ENCODE data around the gene DMPK.

DMPK gene

GRCh38 chr19:45782820-45783785 lies 813 bp upstream of the DMPK start:
- peak overlapping the region in 1 of 2 donors; percentile 81 for H3K4me3 ChIP-seq (ENCODE audit: low read depth in 1 of 2, low read length in 2 of 2)
- peaks cover 8 to 44% of the 10 kb centered on the region in 2 donors for H3K4me1 ChIP-seq (ENCODE audit: control insufficient read depth in 1 of 2, insufficient read depth in 2 of 2, low read length in 2 of 2)
- peak overlapping the region; percentile 83 for H3K27ac ChIP-seq (ENCODE audit: low read length)
- H3K9me3 ChIP-seq (ENCODE audit: control insufficient read depth in 1 of 2, low read length in 2 of 2) = no peaks in the 10 kb centered on the region
- H3K27me3 ChIP-seq (ENCODE audit: low read depth, low read length) = no peaks in the 10 kb centered on the region
- peaks cover under 1 to 21% of the 10 kb centered on the region in 2 donors for H3K36me3 ChIP-seq (ENCODE audit: control insufficient read depth in 1 of 2, insufficient read depth in 2 of 2, low read length in 2 of 2)

- no peaks in the 10 kb centered on the region for H3K27me3 ChIP-seq (ENCODE audit: low read depth, low read length)
- H3K9me3 ChIP-seq (ENCODE audit: control insufficient read depth in 1 of 2, low read length in 2 of 2) = no peaks in the 10 kb centered on the region
- H3K4me3 ChIP-seq (ENCODE audit: low read depth in 1 of 2, low read length in 2 of 2) = peak overlapping the region; percentile 62 to 81
- peaks cover 14 to 28% of the 10 kb centered on the region in 2 donors for H3K36me3 ChIP-seq (ENCODE audit: control insufficient read depth in 1 of 2, insufficient read depth in 2 of 2, low read length in 2 of 2)
- peak overlapping the region; percentile 37 for H3K27ac ChIP-seq (ENCODE audit: low read length)
- H3K4me1 ChIP-seq (ENCODE audit: control insufficient read depth in 1 of 2, insufficient read depth in 2 of 2, low read length in 2 of 2) = peaks cover 8 to 44% of the 10 kb centered on the region in 2 donors
Measured at GRCh38 chr19:45781214-45782161, 802 bp downstream of the DMPK start.

GRCh38 chr19:45780448-45781213 lies 1.7 kb downstream of the DMPK start:
- Histone ChIP-seq H3K27ac (ENCODE audit: low read length) (peak overlapping the region; percentile 54), H3K9me3 (ENCODE audit: control insufficient read depth in 1 of 2, low read length in 2 of 2) (no peaks in the 10 kb centered on the region), H3K4me3 (ENCODE audit: low read depth in 1 of 2, low read length in 2 of 2) (peak overlapping the region; percentile 62 to 81), H3K36me3 (ENCODE audit: control insufficient read depth in 1 of 2, insufficient read depth in 2 of 2, low read length in 2 of 2) (peaks cover 14 to 20% of the 10 kb centered on the region in 2 donors), H3K27me3 (ENCODE audit: low read depth, low read length) (no peaks in the 10 kb centered on the region), H3K4me1 (ENCODE audit: control insufficient read depth in 1 of 2, insufficient read depth in 2 of 2, low read length in 2 of 2) (peaks cover 8 to 44% of the 10 kb centered on the region in 2 donors)

GRCh38 chr19:45780146-45780447 lies 2.2 kb downstream of the DMPK start:
- Histone ChIP-seq H3K27me3 (ENCODE audit: low read depth, low read length) (no peaks in the 10 kb centered on the region), H3K27ac (ENCODE audit: low read length) (peak overlapping the region; percentile 54), H3K9me3 (ENCODE audit: control insufficient read depth in 1 of 2, low read length in 2 of 2) (no peaks in the 10 kb centered on the region), H3K4me1 (ENCODE audit: control insufficient read depth in 1 of 2, insufficient read depth in 2 of 2, low read length in 2 of 2) (peaks cover 8 to 44% of the 10 kb centered on the region in 2 donors), H3K36me3 (ENCODE audit: control insufficient read depth in 1 of 2, insufficient read depth in 2 of 2, low read length in 2 of 2) (peaks cover 14 to 20% of the 10 kb centered on the region in 2 donors), H3K4me3 (ENCODE audit: low read depth in 1 of 2, low read length in 2 of 2) (peak overlapping the region; percentile 62 to 81)

GRCh38 chr19:45779231-45780145 lies 2.8 kb downstream of the DMPK start:
- peak overlapping the region; percentile 62 to 81 for H3K4me3 ChIP-seq (ENCODE audit: low read depth in 1 of 2, low read length in 2 of 2)
- peaks cover 8 to 44% of the 10 kb centered on the region in 2 donors for H3K4me1 ChIP-seq (ENCODE audit: control insufficient read depth in 1 of 2, insufficient read depth in 2 of 2, low read length in 2 of 2)
- H3K9me3 ChIP-seq (ENCODE audit: control insufficient read depth in 1 of 2, low read length in 2 of 2) = no peaks in the 10 kb centered on the region
- H3K27ac ChIP-seq (ENCODE audit: low read length) = peak overlapping the region; percentile 54
- H3K27me3 ChIP-seq (ENCODE audit: low read depth, low read length) = no peaks in the 10 kb centered on the region
- peaks cover 14 to 20% of the 10 kb centered on the region in 2 donors for H3K36me3 ChIP-seq (ENCODE audit: control insufficient read depth in 1 of 2, insufficient read depth in 2 of 2, low read length in 2 of 2)

GRCh38 chr19:45778010-45778661 lies 4.2 kb downstream of the DMPK start:
- Histone ChIP-seq H3K4me1 (ENCODE audit: control insufficient read depth in 1 of 2, insufficient read depth in 2 of 2, low read length in 2 of 2) (peaks cover 12 to 34% of the 10 kb centered on the region in 2 donors), H3K4me3 (ENCODE audit: low read depth in 1 of 2, low read length in 2 of 2) (no peak overlapping the region), H3K27me3 (ENCODE audit: low read depth, low read length) (no peaks in the 10 kb centered on the region), H3K36me3 (ENCODE audit: control insufficient read depth in 1 of 2, insufficient read depth in 2 of 2, low read length in 2 of 2) (peaks cover 14 to 21% of the 10 kb centered on the region in 2 donors), H3K27ac (ENCODE audit: low read length) (no peak overlapping the region), H3K9me3 (ENCODE audit: control insufficient read depth in 1 of 2, low read length in 2 of 2) (no peaks in the 10 kb centered on the region)

- H3K4me3 ChIP-seq (ENCODE audit: low read depth in 1 of 2, low read length in 2 of 2) = no peak overlapping the region
- peaks cover 18 to 38% of the 10 kb centered on the region in 2 donors for H3K4me1 ChIP-seq (ENCODE audit: control insufficient read depth in 1 of 2, insufficient read depth in 2 of 2, low read length in 2 of 2)
- H3K27me3 ChIP-seq (ENCODE audit: low read depth, low read length) = no peaks in the 10 kb centered on the region
- no peak overlapping the region for H3K27ac ChIP-seq (ENCODE audit: low read length)
- no peaks in the 10 kb centered on the region for H3K9me3 ChIP-seq (ENCODE audit: control insufficient read depth in 1 of 2, low read length in 2 of 2)
- peaks cover 14 to 27% of the 10 kb centered on the region in 2 donors for H3K36me3 ChIP-seq (ENCODE audit: control insufficient read depth in 1 of 2, insufficient read depth in 2 of 2, low read length in 2 of 2)
Measured at GRCh38 chr19:45777395-45777961, 4.8 kb downstream of the DMPK start.

GRCh38 chr19:45774765-45775164 lies 7.5 kb downstream of the DMPK start:
- no peaks in the 10 kb centered on the region for H3K27me3 ChIP-seq (ENCODE audit: low read depth, low read length)
- no peak overlapping the region for H3K27ac ChIP-seq (ENCODE audit: low read length)
- no peaks in the 10 kb centered on the region for H3K9me3 ChIP-seq (ENCODE audit: control insufficient read depth in 1 of 2, low read length in 2 of 2)
- H3K4me1 ChIP-seq (ENCODE audit: control insufficient read depth in 1 of 2, insufficient read depth in 2 of 2, low read length in 2 of 2) = peaks cover 12 to 35% of the 10 kb centered on the region in 2 donors
- no peak overlapping the region for H3K4me3 ChIP-seq (ENCODE audit: low read depth in 1 of 2, low read length in 2 of 2)
- peaks cover 14 to 29% of the 10 kb centered on the region in 2 donors for H3K36me3 ChIP-seq (ENCODE audit: control insufficient read depth in 1 of 2, insufficient read depth in 2 of 2, low read length in 2 of 2)

- Histone ChIP-seq H3K27me3 (ENCODE audit: low read depth, low read length) (no peaks in the 10 kb centered on the region), H3K36me3 (ENCODE audit: control insufficient read depth in 1 of 2, insufficient read depth in 2 of 2, low read length in 2 of 2) (peaks cover 14 to 32% of the 10 kb centered on the region in 2 donors), H3K4me1 (ENCODE audit: control insufficient read depth in 1 of 2, insufficient read depth in 2 of 2, low read length in 2 of 2) (peaks cover 10 to 27% of the 10 kb centered on the region in 2 donors), H3K27ac (ENCODE audit: low read length) (peak overlapping the region; percentile 14), H3K4me3 (ENCODE audit: low read depth in 1 of 2, low read length in 2 of 2) (no peak overlapping the region), H3K9me3 (ENCODE audit: control insufficient read depth in 1 of 2, low read length in 2 of 2) (no peaks in the 10 kb centered on the region)
Measured at GRCh38 chr19:45773384-45773783, 8.9 kb downstream of the DMPK start.

All from muscle layer of duodenum (tissue), 2 donors.